HUES64 (cell line): ENCODE results near the gene DRP2.

Source experiments
- H3K27ac ChIP-seq: 2 replicates; pipeline ENCODE4 v1.7.0; 2013; ENCODE audit warnings: low read depth, low read length, inconsistent platforms
- H3K27me3 ChIP-seq: 2 replicates; pipeline ENCODE4 v1.6.1; 2013; ENCODE audit warnings: mild to moderate bottlenecking, low read length; ENCODE audit not compliant: insufficient read depth
- H3K36me3 ChIP-seq: 2 replicates; pipeline ENCODE4 v1.6.1; 2013; ENCODE audit warnings: mild to moderate bottlenecking, low read length; ENCODE audit not compliant: insufficient read depth
- H3K4me1 ChIP-seq: 2 replicates; pipeline ENCODE4 v1.6.1; 2013; ENCODE audit warnings: mild to moderate bottlenecking, low read length, moderate library complexity; ENCODE audit not compliant: insufficient read depth
- H3K4me3 ChIP-seq: 2 replicates; pipeline ENCODE4 v1.5.1; 2013; ENCODE audit warnings: mild to moderate bottlenecking, low read length, moderate library complexity
- H3K9ac ChIP-seq: 2 replicates; pipeline ENCODE4 v1.6.1; 2013; ENCODE audit warnings: mild to moderate bottlenecking, low read depth, low read length
- H3K9me3 ChIP-seq: 2 replicates; pipeline ENCODE4 v1.6.1; 2013; ENCODE audit warnings: low read depth, low read length; ENCODE audit not compliant: insufficient read depth
- WGBS: fragments of 150-250, 120-280 bp; methylation state at CpG from one replicate; pipeline ENCODE4 v1.1.7; 2013; ENCODE audit warnings: missing lambda C conversion rate; 5-methylcytosine and 5-hydroxymethylcytosine counted together

The DRP2 gene

DNA sequence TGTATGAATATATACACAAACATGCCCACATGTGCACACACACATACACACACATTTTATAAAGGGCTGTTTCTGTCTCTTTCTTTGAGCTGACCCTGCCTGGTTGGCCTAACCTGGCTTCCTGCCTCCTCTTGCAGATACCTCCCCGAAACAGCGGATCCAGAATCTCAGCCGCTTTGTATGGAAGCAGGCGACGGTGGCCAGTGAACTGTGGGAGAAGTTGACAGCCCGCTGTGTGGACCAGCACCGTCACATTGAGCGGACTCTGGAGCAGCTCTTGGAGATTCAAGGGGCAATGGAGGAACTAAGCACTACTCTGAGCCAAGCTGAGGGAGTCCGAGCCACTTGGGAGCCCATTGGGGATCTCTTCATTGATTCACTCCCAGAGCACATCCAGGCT lies 21.9 kb downstream of the DRP2 start:
- Histone ChIP-seq H3K4me3 (no peak overlapping the region), H3K27ac (no peak overlapping the region), H3K27me3 (no peaks in the 10 kb centered on the region), H3K9ac (no peak overlapping the region), H3K4me1 (no peaks in the 10 kb centered on the region), H3K9me3 (no peaks in the 10 kb centered on the region), H3K36me3 (no peaks in the 10 kb centered on the region)
- 96% methylated on average over 9 of the region's 9 CpGs for WGBS

- Histone ChIP-seq H3K36me3 (no peaks in the 10 kb centered on the region), H3K9me3 (no peaks in the 10 kb centered on the region), H3K27me3 (no peaks in the 10 kb centered on the region), H3K4me3 (no peak overlapping the region), H3K27ac (no peak overlapping the region), H3K9ac (no peak overlapping the region), H3K4me1 (no peaks in the 10 kb centered on the region)
- WGBS = 79% methylated on average over 2 of the region's 2 CpGs
Observed at GRCh38 chrX:101252634-101253033, 33.0 kb downstream of the DRP2 start.

DNA sequence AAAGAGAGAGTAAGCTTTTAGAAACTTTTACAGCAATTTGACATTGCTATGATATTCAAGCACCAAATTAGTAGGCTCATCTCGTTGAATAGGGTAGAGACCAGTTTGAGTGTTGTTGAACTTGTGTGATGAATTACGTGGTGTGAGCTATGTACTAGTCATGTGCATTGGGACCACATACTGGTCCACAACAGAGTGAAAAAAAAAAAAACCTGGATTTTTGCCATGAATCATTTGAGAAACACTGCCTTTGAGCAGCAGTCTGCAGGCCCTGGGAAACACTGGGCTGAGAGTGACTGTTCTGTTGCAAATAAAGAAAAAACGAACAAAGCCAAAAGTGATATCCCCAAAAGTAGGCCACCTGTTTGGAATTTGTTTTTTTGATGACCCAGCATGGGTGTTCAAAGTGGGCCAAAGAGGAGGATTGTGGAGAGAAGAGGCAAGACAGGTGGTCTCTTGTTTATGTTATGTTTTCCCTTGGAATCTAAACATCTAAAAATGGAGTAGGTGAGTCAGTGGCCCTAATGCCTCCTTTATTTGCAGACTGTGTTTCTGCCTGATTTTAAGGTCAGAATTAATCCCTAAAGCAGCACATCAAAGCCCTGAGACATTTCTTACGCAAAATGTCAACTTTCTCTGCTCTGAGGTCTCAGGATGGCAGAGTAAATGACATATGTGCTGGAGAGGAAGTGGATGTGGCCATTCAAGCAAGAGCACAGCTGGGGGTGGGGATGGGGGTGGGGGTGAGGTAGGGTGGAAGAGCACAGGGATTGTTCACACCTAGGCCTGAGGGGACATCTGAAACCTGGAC lies 38.1 kb downstream of the DRP2 start:
- no peak overlapping the region for H3K9ac ChIP-seq
- H3K4me1 ChIP-seq = no peaks in the 10 kb centered on the region
- H3K27me3 ChIP-seq = no peaks in the 10 kb centered on the region
- no peak overlapping the region for H3K4me3 ChIP-seq
- H3K9me3 ChIP-seq = no peaks in the 10 kb centered on the region
- H3K27ac ChIP-seq = no peak overlapping the region
- no peaks in the 10 kb centered on the region for H3K36me3 ChIP-seq
- 91% methylated on average over 4 of the region's 4 CpGs for WGBS

- Histone ChIP-seq H3K9me3 (no peaks in the 10 kb centered on the region), H3K36me3 (no peaks in the 10 kb centered on the region), H3K27me3 (no peaks in the 10 kb centered on the region), H3K9ac (no peak overlapping the region), H3K27ac (no peak overlapping the region), H3K4me3 (no peak overlapping the region), H3K4me1 (no peaks in the 10 kb centered on the region)
- WGBS = 95% methylated on average over 11 of the region's 11 CpGs
Observed at GRCh38 chrX:101258259-101258581, 38.6 kb downstream of the DRP2 start.

- no peak overlapping the region for H3K27ac ChIP-seq
- H3K4me3 ChIP-seq = no peak overlapping the region
- 62% methylated on average over 3 of the region's 4 CpGs for WGBS
- no peaks in the 10 kb centered on the region for H3K4me1 ChIP-seq
- no peaks in the 10 kb centered on the region for H3K36me3 ChIP-seq
- no peak overlapping the region for H3K9ac ChIP-seq
- H3K9me3 ChIP-seq = no peaks in the 10 kb centered on the region
- H3K27me3 ChIP-seq = no peaks in the 10 kb centered on the region
Observed at GRCh38 chrX:101260435-101260834, 40.8 kb downstream of the DRP2 start.

- Histone ChIP-seq H3K27me3 (no peaks in the 10 kb centered on the region), H3K36me3 (no peaks in the 10 kb centered on the region), H3K4me1 (no peaks in the 10 kb centered on the region), H3K27ac (no peak overlapping the region), H3K9me3 (no peaks in the 10 kb centered on the region), H3K4me3 (no peak overlapping the region), H3K9ac (no peak overlapping the region)
- WGBS = 93% methylated on average over 4 of the region's 4 CpGs
Observed at GRCh38 chrX:101262590-101262989, 43.0 kb downstream of the DRP2 start.

- no peaks in the 10 kb centered on the region for H3K36me3 ChIP-seq
- no peak overlapping the region for H3K9ac ChIP-seq
- no peaks in the 10 kb centered on the region for H3K9me3 ChIP-seq
- WGBS = 100% methylated on average over 1 of the region's 2 CpGs
- no peaks in the 10 kb centered on the region for H3K27me3 ChIP-seq
- no peak overlapping the region for H3K27ac ChIP-seq
- no peak overlapping the region for H3K4me3 ChIP-seq
- H3K4me1 ChIP-seq = no peaks in the 10 kb centered on the region
Observed at GRCh38 chrX:101263766-101264165, 44.2 kb downstream of the DRP2 start.

DNA sequence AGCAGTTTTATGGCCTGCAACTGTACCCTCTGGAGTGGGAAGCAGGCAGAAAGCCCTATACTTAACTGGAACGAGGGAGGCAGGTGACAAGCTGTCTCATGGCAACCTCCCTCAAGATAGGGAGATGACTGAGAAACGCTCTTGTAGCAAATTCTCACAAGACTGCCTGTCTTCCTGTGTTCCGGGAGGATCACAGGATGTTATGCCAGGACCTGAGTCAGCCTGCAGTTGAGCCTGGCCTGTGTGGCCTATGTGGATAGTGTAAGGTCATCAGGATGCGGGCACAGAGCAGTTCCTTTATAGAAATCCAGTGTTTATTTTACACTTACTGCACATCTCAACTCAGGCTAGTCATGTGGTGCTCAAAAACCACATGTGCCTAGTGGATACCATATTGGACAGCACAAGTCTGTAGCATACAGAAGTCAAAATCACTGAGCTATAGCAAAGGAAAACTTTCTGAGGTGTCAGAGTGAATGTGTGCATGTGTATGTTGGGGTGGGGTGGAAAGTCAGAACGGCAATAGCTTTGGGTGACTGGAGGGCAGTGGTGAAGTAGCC lies 46.4 kb downstream of the DRP2 start:
- no peak overlapping the region for H3K27ac ChIP-seq
- no peak overlapping the region for H3K4me3 ChIP-seq
- no peaks in the 10 kb centered on the region for H3K36me3 ChIP-seq
- H3K4me1 ChIP-seq = no peaks in the 10 kb centered on the region
- WGBS = 90% methylated on average over 4 of the region's 5 CpGs
- H3K9ac ChIP-seq = no peak overlapping the region
- H3K27me3 ChIP-seq = no peaks in the 10 kb centered on the region
- no peaks in the 10 kb centered on the region for H3K9me3 ChIP-seq

DNA sequence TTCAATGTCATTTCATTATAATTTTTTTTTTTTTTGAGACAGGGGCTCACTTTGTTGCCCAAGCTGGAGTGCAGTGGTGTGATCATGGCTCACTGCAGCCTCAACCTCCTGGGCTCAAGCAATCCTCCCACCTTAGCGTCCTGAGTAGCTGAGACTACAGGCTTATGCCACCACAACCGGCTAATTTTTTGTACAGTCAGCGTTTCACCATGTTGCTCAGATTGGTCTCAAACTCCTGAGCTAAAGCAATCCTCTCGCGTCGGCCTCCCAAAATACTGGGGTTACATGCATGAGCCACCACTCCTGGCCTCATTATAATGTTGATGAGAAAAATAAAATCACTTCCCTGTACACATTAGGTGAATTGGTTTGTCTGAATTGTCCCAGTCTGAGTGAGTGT lies 54.6 kb downstream of the DRP2 start:
- no peaks in the 10 kb centered on the region for H3K36me3 ChIP-seq
- H3K27me3 ChIP-seq = no peaks in the 10 kb centered on the region
- WGBS = 94% methylated on average over 6 of the region's 6 CpGs
- no peak overlapping the region for H3K9ac ChIP-seq
- no peak overlapping the region for H3K4me3 ChIP-seq
- H3K9me3 ChIP-seq = no peaks in the 10 kb centered on the region
- H3K4me1 ChIP-seq = no peaks in the 10 kb centered on the region
- no peak overlapping the region for H3K27ac ChIP-seq

DNA sequence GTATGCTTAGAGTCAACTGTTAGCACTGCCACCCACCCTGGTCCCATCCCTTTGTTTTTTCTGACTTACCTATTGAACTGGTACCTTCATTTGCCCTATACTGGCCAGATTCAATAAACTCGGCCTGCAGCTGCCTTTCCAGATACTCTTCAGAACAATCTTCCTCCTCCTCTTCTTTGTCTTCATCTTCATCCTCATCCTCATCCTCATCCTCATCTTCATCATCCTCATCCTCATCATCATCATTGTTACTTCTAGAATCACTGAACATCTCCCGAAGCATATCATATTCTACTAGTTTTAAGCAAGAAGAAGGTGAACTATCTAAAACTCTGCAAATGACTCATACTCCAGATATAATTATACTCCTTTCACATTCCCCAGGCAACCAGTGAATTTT lies 56.7 kb downstream of the DRP2 start:
- H3K27me3 ChIP-seq = no peaks in the 10 kb centered on the region
- 86% methylated on average over 2 of the region's 2 CpGs for WGBS
- H3K36me3 ChIP-seq = no peaks in the 10 kb centered on the region
- no peak overlapping the region for H3K9ac ChIP-seq
- no peak overlapping the region for H3K27ac ChIP-seq
- H3K4me1 ChIP-seq = no peaks in the 10 kb centered on the region
- no peak overlapping the region for H3K4me3 ChIP-seq
- no peaks in the 10 kb centered on the region for H3K9me3 ChIP-seq

- WGBS = 56% methylated on average over 1 of the region's 2 CpGs
- Histone ChIP-seq H3K9me3 (no peaks in the 10 kb centered on the region), H3K4me1 (no peaks in the 10 kb centered on the region), H3K4me3 (no peak overlapping the region), H3K27me3 (peaks cover 14% of the 10 kb centered on the region), H3K36me3 (no peaks in the 10 kb centered on the region), H3K27ac (no peak overlapping the region), H3K9ac (no peak overlapping the region)
Observed at GRCh38 chrX:101287402-101287801, 67.8 kb downstream of the DRP2 start.
